Stimulated activated CD8-positive, alpha-beta memory T cell treated with anti-CD3 and anti-CD28 coated beads, Interleukin-2, amount 100 ng/mL, for 1 hour (primary cell): ENCODE measurements around the gene SLC13A1.
"Not testable (repeated sequence)": the region's sequence is repeated elsewhere in the genome, so short reads cannot be mapped to it uniquely, and the experiment has no call there.

Experiments
- DNase-seq, 2 donors: peaks; one replicate each; pipeline ENCODE4 v3.0.0-alpha.2; 2020; ENCODE audit warnings: low read depth in 2 of 2

Gene SLC13A1

GRCh38 chr7:123199883-123200282 is at the start of gene SLC13A1:
TSS of gene SLC13A1 (minus strand) at chr7:123199969. CDS start at chr7:123199946, 23 bp downstream.
- no peak for DNase-seq

- DNase-seq, result no peak
Observed at GRCh38 chr7:123244768-123245167, 45.0 kb upstream of the SLC13A1 start.

DNA sequence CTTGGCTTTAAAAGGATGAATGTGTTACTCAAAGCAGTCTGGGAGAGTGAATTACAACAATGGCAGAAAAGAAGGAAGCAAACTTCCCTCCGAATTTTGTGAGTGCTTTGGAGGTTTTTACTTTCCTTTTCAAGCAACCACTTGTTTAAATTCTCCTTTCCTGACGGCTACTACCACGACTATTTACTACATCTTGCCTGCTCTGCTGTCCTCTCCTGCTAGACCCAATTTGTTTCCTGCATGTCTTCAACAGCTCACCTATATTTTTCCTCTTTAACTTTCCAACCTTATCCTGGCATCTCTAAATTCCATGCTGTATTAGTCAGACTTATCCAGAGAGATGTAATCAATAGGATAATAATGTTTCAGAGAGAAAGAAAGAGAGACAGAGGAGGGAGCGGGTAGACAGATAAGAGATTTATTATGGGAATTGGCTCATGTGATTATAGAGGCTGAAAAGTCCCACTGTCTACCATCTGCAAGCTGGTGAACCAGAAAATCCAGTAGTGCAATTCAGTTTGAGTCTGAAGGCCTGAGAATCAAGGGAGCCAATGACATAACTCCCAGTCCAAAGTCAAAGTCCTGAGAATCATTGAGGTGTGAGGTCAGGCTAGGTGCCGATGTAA is 42.8 kb upstream of the SLC13A1 start:
- DNase-seq, result no peak

- no peak for DNase-seq
Observed at GRCh38 chr7:123241809-123242208, 42.0 kb upstream of the SLC13A1 start.

DNA sequence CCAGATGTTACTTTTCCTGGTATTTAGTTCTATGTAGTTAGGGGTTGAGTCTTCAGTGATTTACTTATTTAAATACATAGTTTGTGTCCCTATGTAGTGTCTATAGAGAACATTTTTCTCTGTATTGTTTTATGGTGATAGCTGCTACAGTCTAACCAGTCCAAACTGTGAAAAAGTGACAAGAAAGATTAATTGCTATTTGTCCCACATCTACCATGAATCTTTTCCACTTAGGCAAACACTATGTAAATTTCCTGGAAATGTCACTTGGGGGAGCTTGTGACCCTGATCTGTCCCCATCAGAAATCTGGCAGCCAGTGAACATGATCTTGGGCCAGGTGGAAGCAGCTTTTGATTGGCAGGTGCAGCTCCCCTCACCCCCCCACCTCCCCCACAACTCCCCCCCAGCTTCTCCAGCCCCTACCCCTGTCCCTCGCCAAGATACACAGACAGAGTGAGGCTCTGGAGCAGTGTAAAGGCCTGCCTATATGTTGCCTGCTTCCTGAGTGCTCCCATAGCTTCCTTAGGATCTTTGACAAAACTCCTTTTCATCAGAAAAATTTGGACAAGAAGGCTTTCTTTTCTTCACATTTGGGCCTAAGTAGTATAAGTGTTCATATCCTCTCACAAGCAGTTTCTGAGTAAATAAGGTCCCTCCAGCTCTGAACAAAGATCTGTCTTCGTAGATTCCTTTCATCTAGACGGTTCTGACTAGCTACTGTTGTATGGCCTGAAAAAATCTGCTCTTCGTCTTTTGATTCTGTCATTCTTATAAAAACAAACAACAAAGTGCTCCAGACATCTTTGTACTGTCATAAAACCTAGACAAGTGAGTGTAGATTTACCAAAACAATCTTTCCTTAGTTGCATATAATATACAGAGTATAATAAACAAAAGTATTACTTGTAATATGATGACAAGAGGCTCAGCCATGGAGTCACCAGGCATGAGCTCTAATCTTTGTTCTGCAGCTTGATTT is 31.5 kb upstream of the SLC13A1 start:
- DNase-seq, result no peak

DNA sequence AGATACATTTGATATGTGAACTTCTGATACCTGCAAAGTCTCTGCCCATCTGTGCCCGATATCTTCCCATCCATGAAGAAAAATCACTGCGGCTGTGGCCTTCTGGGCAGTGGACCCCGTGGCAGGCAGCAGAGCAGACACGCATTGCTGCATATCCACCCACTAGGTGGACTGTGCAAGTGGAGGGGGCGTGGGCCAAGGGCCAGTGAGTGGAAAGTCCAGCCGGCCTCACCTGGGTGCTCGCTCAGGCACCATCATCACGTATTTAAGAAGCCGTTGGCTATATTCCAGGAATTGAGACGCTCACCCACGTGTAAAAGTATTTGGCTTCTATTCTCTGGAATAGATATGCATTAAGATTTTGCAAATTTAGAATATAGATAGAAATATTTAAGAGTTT is 30.8 kb upstream of the SLC13A1 start:
- no peak for DNase-seq

DNA sequence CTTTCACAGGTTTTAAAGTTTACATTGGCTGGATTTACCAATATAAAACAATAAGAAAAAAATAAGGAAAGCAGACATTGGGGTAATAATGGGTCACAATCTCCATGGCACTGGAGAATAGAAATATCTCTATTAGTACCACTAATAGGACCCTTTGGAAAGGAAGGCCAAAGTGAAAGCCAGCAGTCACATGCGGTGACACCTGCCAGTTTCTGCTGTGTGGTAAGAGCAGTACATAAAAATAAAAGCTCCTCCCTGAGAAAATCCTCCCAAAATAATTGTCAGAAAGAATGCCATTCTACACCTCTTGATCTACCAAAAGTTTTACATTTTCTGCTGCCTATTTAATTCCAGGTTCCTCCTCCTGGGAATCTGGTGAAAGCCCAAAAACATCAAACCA is 30.4 kb upstream of the SLC13A1 start:
- DNase-seq, result no peak

DNA sequence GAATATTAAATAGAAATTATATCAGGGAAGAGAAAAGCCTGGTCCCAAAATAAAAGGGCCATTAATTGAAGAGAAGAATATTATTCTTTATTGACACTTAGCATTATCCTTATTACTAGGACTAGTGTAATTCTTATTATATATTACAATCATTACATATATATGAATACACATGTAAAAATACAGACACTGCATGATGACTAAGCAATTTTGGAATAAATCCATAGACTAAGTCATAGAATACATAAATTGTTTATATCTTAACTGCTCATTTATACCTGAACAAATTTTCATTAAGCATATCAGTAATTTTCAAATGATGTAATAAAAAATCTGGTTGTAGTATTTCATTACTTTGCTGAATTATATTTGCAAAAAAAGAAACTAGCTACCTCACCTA is 29.7 kb upstream of the SLC13A1 start:
- no peak for DNase-seq

- DNase-seq, result not testable (repeated sequence)
Observed at GRCh38 chr7:123227666-123228065, 27.9 kb upstream of the SLC13A1 start.

GRCh38 chr7:123220396-123220795 is 20.6 kb upstream of the SLC13A1 start:
- no peak for DNase-seq

GRCh38 chr7:123218866-123219265 is 19.1 kb upstream of the SLC13A1 start:
- DNase-seq, result no peak

GRCh38 chr7:123216825-123217224 is 17.1 kb upstream of the SLC13A1 start:
- no peak for DNase-seq

- DNase-seq, result no peak
Observed at GRCh38 chr7:123215350-123215749, 15.6 kb upstream of the SLC13A1 start.

GRCh38 chr7:123211545-123211944 is 11.8 kb upstream of the SLC13A1 start:
- no peak for DNase-seq

GRCh38 chr7:123210986-123211385 is 11.2 kb upstream of the SLC13A1 start:
- DNase-seq, result no peak

- no peak for DNase-seq
Observed at GRCh38 chr7:123209786-123210185, 10.0 kb upstream of the SLC13A1 start.

DNA sequence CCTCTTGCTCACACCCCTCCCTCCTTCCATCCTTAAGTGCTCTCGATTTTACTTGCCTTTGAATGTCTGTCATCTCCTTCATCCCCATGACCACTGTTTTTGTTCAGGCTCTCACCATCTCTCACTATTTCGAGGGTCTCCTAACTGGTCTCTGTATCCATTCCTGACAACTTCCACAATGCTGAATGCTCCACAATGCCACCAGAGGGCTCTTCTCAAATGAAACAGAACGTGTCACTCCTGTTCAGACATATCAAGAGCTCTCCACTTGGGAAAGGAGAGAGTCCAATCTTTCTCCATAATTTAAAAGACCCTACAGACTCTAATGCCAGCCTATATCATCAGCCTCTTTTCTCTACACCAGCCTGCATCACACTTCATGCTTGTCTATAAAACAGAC is 9.0 kb upstream of the SLC13A1 start:
- no peak for DNase-seq

DNA sequence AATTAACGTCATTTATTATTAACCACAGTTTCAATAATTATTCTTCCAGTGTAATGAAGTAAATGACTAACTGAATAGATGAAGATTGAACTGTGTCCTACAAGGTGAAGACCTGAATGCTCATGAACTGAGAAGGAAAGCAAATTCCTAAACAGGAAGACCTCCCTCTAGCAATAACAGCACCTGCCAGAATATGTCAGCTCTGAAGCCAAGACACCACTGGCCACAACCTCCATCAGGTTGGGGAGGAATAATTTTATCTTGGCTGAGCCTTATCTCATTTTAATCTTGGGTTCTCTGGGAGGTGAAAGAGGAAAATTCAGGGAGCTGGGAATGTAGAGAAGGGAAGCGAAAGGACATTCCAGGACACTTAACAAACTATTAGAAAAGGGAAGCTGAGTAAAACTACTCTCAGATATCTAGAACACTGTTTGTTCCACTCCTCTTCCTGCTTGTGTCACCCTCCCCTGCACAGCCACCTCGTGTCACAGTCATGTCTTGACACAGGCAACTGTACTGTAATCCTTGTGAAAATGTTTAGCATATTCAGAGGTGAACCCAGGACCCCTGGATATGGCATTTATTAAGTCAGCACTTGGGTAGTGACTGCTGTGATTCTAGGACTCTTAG is 4.6 kb upstream of the SLC13A1 start:
- DNase-seq, result no peak

DNA sequence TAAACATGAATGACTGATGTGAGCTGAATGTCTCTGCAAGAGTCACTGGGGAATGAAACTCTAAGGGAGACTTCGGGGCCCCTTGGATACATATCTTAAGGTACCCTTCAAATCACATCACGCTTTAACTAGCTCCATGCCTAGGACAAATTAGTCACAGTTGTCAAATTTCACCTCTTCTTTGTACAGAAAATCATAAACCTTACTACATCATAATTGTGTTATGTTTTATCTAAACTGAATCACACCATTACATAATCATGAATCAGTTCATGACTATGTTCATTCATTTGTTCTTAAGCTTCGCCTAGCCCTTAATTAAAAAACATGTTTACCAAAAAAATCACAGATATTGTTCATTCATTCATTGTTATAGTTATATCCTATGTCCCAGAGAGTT is 2.1 kb upstream of the SLC13A1 start:
- DNase-seq, result no peak

GRCh38 chr7:123198668-123199652 is 809 bp downstream of the SLC13A1 start:
- DNase-seq, result no peak

DNA sequence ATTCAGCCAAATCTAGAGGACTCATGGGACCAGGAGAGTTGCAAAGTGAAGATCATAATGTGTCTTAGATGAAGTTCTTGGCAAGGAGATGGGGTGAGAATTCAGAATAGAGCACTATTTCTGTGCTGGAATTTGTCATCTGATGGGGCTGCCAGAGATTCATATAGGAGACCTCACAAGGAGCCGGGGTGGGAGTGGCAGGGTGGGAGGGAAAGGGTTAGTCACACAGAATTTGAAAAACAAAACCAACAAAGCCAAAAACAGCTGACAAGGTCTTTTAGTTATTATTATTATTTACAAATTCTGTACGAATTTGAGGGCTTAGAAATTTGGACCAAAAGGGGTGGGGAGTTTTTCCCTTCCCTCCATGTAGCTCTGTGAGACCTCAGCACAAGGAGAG is 1.7 kb downstream of the SLC13A1 start:
- DNase-seq, result no peak
